Trophoblast cell (in vitro differentiated cells and primary cell): Measurements from ENCODE around the gene SART1.

Experiments
- DNase-seq, 2 donors: peaks; one replicate each; pipeline ENCODE4 v3.0.0-alpha.2; 2016
- H2AFZ ChIP-seq: 2 replicates; pipeline ENCODE4 v1.6.1; 2013; ENCODE audit warnings: low read length, moderate library complexity, mild to moderate bottlenecking; ENCODE audit not compliant: insufficient read depth, poor library complexity
- H2AK5ac ChIP-seq: 2 replicates; pipeline ENCODE4 v1.6.1; 2013; ENCODE audit warnings: mild to moderate bottlenecking, low read length
- H2BK120ac ChIP-seq: 2 replicates; pipeline ENCODE4 v1.6.1; 2013; ENCODE audit warnings: low read length, mild to moderate bottlenecking, moderate library complexity; ENCODE audit not compliant: insufficient read depth, poor library complexity
- H2BK12ac ChIP-seq: 2 replicates; pipeline ENCODE4 v1.6.1; 2013; ENCODE audit warnings: mild to moderate bottlenecking, low read length, moderate library complexity
- H2BK5ac ChIP-seq: 2 replicates; pipeline ENCODE4 v1.6.1; 2013; ENCODE audit warnings: low read length, low read depth, moderate library complexity, mild to moderate bottlenecking; ENCODE audit not compliant: poor library complexity
- H3K14ac ChIP-seq: 2 replicates; pipeline ENCODE4 v1.6.1; 2013; ENCODE audit warnings: mild to moderate bottlenecking, low read length
- H3K18ac ChIP-seq: 2 replicates; pipeline ENCODE4 v1.6.1; 2013; ENCODE audit warnings: mild to moderate bottlenecking, low read length
- H3K23ac ChIP-seq: 2 replicates; pipeline ENCODE4 v1.6.1; 2013; ENCODE audit warnings: low read length
- H3K27ac ChIP-seq: 2 replicates; pipeline ENCODE4 v1.5.1; 2013; ENCODE audit warnings: low read depth, mild to moderate bottlenecking, inconsistent platforms, low read length, moderate library complexity
- H3K27me3 ChIP-seq: 2 replicates; pipeline ENCODE4 v1.6.1; 2013; ENCODE audit warnings: inconsistent platforms, mild to moderate bottlenecking, low read length, moderate library complexity; ENCODE audit not compliant: insufficient read depth
- H3K36me3 ChIP-seq, 2 experiments: 1 replicate in 1 of 2; 2 replicates in 1 of 2; pipeline ENCODE4 v1.6.1; 2013; ENCODE audit warnings: low read length in 2 of 2, mild to moderate bottlenecking in 2 of 2, moderate library complexity in 1 of 2; ENCODE audit not compliant: insufficient read depth in 2 of 2, control insufficient read depth in 1 of 2
- H3K4ac ChIP-seq: 2 replicates; pipeline ENCODE4 v1.6.1; 2013; ENCODE audit warnings: low read depth, mild to moderate bottlenecking, low read length, moderate library complexity
- H3K4me1 ChIP-seq, 2 experiments: 1 replicate in 1 of 2; 2 replicates in 1 of 2; pipeline ENCODE4 v1.6.1; 2013; ENCODE audit warnings: low read length in 2 of 2, mild to moderate bottlenecking in 2 of 2, moderate library complexity in 1 of 2; ENCODE audit not compliant: insufficient read depth in 2 of 2, control insufficient read depth in 1 of 2
- H3K4me2 ChIP-seq: 2 replicates; pipeline ENCODE4 v1.6.1; 2013; ENCODE audit warnings: inconsistent platforms, mild to moderate bottlenecking, low read length, moderate library complexity
- H3K4me3 ChIP-seq: 2 replicates; pipeline ENCODE4 v1.5.1; 2013; ENCODE audit warnings: mild to moderate bottlenecking, low read depth, low read length, inconsistent platforms
- H3K79me1 ChIP-seq: one replicate; pipeline ENCODE4 v1.6.1; 2013; ENCODE audit warnings: low read length
- H3K79me2 ChIP-seq: 2 replicates; pipeline ENCODE4 v1.6.1; 2013; ENCODE audit warnings: low read length, mild to moderate bottlenecking; ENCODE audit not compliant: control insufficient read depth, insufficient read depth, poor library complexity
- H3K9ac ChIP-seq: 2 replicates; pipeline ENCODE4 v1.6.1; 2013; ENCODE audit warnings: mild to moderate bottlenecking, low read length
- H3K9me3 ChIP-seq: 2 replicates; pipeline ENCODE4 v1.6.1; 2013; ENCODE audit warnings: low read depth, mild to moderate bottlenecking, control low read depth, inconsistent platforms, low read length; ENCODE audit not compliant: insufficient read depth
- H4K12ac ChIP-seq: 2 replicates; pipeline ENCODE4 v1.6.1; 2013; ENCODE audit warnings: low read depth, mild to moderate bottlenecking, low read length, moderate library complexity
- H4K8ac ChIP-seq: 2 replicates; pipeline ENCODE4 v1.6.1; 2013; ENCODE audit warnings: low read depth, mild to moderate bottlenecking, low read length, moderate library complexity
- H4K91ac ChIP-seq: one replicate; pipeline ENCODE4 v1.6.1; 2013; ENCODE audit warnings: low read depth, mild to moderate bottlenecking, low read length, moderate library complexity
- WGBS: extraction: QIAGEN DNeasy Blood & Tissue Kit; methylation state at CpG from one replicate; pipeline ENCODE4 v1.1.7; 2013; ENCODE audit warnings: missing lambda C conversion rate; ENCODE audit not compliant: insufficient read length, insufficient coverage; ENCODE audit errors: extremely low coverage; 5-methylcytosine and 5-hydroxymethylcytosine counted together

The SART1 gene

DNA sequence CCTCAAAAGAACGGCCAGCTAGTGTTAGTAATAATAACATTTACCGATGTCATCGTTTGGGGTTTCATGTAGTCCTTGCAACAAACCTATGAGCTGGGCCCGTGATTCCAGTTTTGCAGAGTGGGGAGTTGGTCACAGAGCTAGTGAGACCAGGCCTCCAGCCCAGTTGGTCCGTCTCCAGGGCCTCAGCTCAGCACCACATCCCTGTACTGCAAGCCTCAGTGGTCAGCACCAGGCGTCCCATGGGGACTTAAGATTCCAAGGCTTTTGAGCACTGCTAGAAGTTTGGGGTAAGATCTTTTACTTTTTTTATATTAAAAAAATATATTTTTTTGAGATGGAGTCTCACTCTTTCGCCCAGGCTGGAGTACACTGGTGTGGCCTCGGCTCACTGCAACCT, 17.3 kb upstream of the SART1 start:
- Histone ChIP-seq H3K14ac (no peak overlapping the region), H3K18ac (no peak overlapping the region), H3K79me2 (no peaks in the 10 kb centered on the region), H2BK120ac (no peak overlapping the region), H3K4me2 (no peak overlapping the region), H3K4ac (no peak overlapping the region), H3K9ac (no peak overlapping the region), H2AK5ac (no peak overlapping the region), H3K23ac (no peak overlapping the region), H3K27ac (no peak overlapping the region), H2AFZ (no peak overlapping the region), H2BK5ac (no peak overlapping the region), H3K4me3 (no peak overlapping the region), H2BK12ac (no peak overlapping the region), H3K9me3 (no peaks in the 10 kb centered on the region), H3K27me3 (no peaks in the 10 kb centered on the region), H4K8ac (no peak overlapping the region), H3K4me1 (no peaks in the 10 kb centered on the region), H3K36me3 (no peaks in the 10 kb centered on the region), H4K12ac (no peak overlapping the region), H4K91ac (no peak overlapping the region), H3K79me1 (no peaks in the 10 kb centered on the region)
- no CpG with 5 or more reads among the region's 8 CpGs for WGBS
- DNase-seq = no peak

DNA sequence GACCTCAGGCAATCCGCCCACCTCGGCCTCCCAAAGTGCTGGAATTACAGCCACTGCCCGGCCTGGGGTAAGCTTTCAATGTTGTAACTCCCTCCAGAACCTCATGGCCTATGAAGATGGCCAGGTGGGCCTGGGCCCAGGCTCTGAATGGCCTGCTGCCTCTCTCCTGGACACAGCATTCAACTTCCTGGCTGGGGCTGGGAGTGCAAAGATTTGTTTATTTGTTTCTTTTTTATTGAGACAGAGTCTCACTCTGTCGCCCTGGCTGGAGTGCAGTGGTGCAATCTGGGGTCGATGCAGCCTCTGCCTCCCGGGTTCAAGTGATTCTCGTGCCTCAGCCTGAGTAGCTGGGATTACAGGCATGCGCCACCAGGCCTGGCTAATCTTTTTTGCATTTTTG, 16.8 kb upstream of the SART1 start:
- H4K12ac ChIP-seq = no peak overlapping the region
- H3K4ac ChIP-seq = no peak overlapping the region
- no peak for DNase-seq
- H3K4me1 ChIP-seq = no peaks in the 10 kb centered on the region
- no peak overlapping the region for H2BK12ac ChIP-seq
- no CpG with 5 or more reads among the region's 8 CpGs for WGBS
- H2AFZ ChIP-seq = no peak overlapping the region
- H2AK5ac ChIP-seq = no peak overlapping the region
- H3K27ac ChIP-seq = no peak overlapping the region
- H4K91ac ChIP-seq = no peak overlapping the region
- no peaks in the 10 kb centered on the region for H3K79me2 ChIP-seq
- no peaks in the 10 kb centered on the region for H3K79me1 ChIP-seq
- H3K36me3 ChIP-seq = no peaks in the 10 kb centered on the region
- H3K14ac ChIP-seq = no peak overlapping the region
- no peak overlapping the region for H2BK120ac ChIP-seq
- no peak overlapping the region for H3K4me3 ChIP-seq
- H4K8ac ChIP-seq = no peak overlapping the region
- no peak overlapping the region for H3K4me2 ChIP-seq
- no peak overlapping the region for H2BK5ac ChIP-seq
- H3K9ac ChIP-seq = no peak overlapping the region
- no peak overlapping the region for H3K18ac ChIP-seq
- H3K27me3 ChIP-seq = no peaks in the 10 kb centered on the region
- no peak overlapping the region for H3K23ac ChIP-seq
- H3K9me3 ChIP-seq = no peaks in the 10 kb centered on the region

DNA sequence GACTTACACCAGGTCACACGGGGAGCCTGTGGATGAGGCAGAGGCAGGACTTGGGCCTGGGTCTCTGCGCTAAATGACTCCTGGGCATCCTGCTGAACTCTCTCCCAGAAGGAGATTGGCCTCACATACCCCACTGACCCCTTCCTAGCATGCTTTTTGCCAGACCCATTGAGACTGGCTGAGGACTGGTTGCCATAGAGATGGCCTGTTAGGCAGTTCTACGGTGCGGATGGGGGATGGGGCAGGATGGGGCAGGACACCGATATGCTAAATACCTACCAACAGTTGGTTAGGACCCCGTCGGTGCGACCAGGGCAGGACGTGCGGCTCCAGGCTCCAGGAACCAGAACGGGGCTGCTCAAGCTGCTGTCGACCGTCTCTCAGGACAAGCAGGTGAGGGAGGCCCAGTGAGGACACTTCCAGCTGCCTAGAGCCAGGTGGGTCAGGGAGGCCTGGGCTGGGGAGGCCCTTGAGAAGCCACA, 16.1 kb upstream of the SART1 start, which contains the start of gene TSGA10IP:
Gene TSGA10IP, plus strand, starts transcription at position 51 of the 482 bp plus-strand sequence. Its CDS starts 196 bp downstream, at position 247.
- no peak within 1 kb of the TSS for H3K9ac ChIP-seq
- H2BK5ac ChIP-seq = no peak within 1 kb of the TSS
- no peak within 1 kb of the TSS for H2AK5ac ChIP-seq
- no peaks in the 10 kb centered on the region for H3K36me3 ChIP-seq
- H3K27me3 ChIP-seq = no peaks in the 10 kb centered on the region
- H4K12ac ChIP-seq = no peak within 1 kb of the TSS
- no peak within 1 kb of the TSS for H2AFZ ChIP-seq
- H2BK12ac ChIP-seq = no peak within 1 kb of the TSS
- H3K79me1 ChIP-seq = no peaks in the 10 kb centered on the region
- H3K4me2 ChIP-seq = no peak within 1 kb of the TSS
- no peak within 1 kb of the TSS for H3K14ac ChIP-seq
- H3K4me3 ChIP-seq = no peak within 1 kb of the TSS
- WGBS = no CpG with 5 or more reads among the region's 13 CpGs
- no peak within 1 kb of the TSS for H4K91ac ChIP-seq
- H3K9me3 ChIP-seq = no peaks in the 10 kb centered on the region
- H3K4ac ChIP-seq = no peak within 1 kb of the TSS
- H2BK120ac ChIP-seq = no peak within 1 kb of the TSS
- H3K23ac ChIP-seq = no peak within 1 kb of the TSS
- no peak within 1 kb of the TSS for H4K8ac ChIP-seq
- H3K79me2 ChIP-seq = no peaks in the 10 kb centered on the region
- DNase-seq = no peak
- H3K18ac ChIP-seq = no peak within 1 kb of the TSS
- no peak within 1 kb of the TSS for H3K27ac ChIP-seq
- H3K4me1 ChIP-seq = no peaks in the 10 kb centered on the region

DNA sequence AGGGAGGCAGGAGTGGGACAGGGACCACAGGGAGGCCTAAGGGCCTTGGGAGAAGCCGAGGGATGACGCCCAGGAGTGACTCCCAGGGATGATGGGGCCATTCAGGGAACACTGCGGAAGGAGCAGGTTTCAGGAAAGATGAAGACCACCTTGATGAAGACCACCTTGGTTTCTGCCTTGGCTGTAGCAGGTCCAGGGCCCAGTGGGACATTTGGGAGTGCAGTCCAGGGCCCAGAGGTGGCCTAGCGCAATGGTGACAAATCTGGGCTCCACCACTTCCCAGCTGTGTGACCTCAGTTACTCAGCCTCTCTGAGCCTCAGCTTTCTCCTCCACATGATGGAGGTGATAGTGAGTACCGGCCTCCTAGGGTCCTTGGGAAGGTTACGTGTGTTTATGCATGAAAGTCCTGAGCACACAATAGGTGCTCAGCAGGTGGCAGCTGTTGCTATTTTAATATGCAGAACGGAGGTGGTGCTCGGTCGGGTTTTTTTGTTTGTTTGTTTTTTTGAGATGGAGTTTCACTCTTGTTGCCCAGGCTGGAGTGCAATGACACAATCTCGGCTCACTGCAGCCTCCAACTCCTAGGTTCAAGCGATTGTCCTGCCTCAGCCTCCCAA, 15.5 kb upstream of the SART1 start:
- no peak overlapping the region for H3K23ac ChIP-seq
- no peaks in the 10 kb centered on the region for H3K79me1 ChIP-seq
- H2BK12ac ChIP-seq = no peak overlapping the region
- H2AK5ac ChIP-seq = no peak overlapping the region
- no peaks in the 10 kb centered on the region for H3K4me1 ChIP-seq
- no peak overlapping the region for H4K12ac ChIP-seq
- H4K8ac ChIP-seq = no peak overlapping the region
- no peak overlapping the region for H2BK120ac ChIP-seq
- H3K9me3 ChIP-seq = no peaks in the 10 kb centered on the region
- DNase-seq = no peak
- no CpG with 5 or more reads among the region's 11 CpGs for WGBS
- H3K27ac ChIP-seq = no peak overlapping the region
- no peak overlapping the region for H3K9ac ChIP-seq
- H3K79me2 ChIP-seq = no peaks in the 10 kb centered on the region
- H3K27me3 ChIP-seq = no peaks in the 10 kb centered on the region
- no peak overlapping the region for H3K18ac ChIP-seq
- no peak overlapping the region for H3K4me2 ChIP-seq
- H3K4ac ChIP-seq = no peak overlapping the region
- H3K36me3 ChIP-seq = no peaks in the 10 kb centered on the region
- H2AFZ ChIP-seq = no peak overlapping the region
- no peak overlapping the region for H4K91ac ChIP-seq
- no peak overlapping the region for H2BK5ac ChIP-seq
- no peak overlapping the region for H3K14ac ChIP-seq
- H3K4me3 ChIP-seq = no peak overlapping the region
